HepG2 (cell line): ENCODE measurements around the gene NYNRIN. TPM values are rescaled to one million over a fixed set of nuclear protein-coding genes. Genes with fewer than 3 reads are reported as not detected.

Experiments used
- FOXK2 ChIP-seq: fragments of 450-650 bp; IDR thresholded peaks from 2 replicates; pipeline ENCODE4 v1.6.1; 2016
- IKZF4 ChIP-seq: sonication (generic); formaldehyde crosslinking; IDR thresholded peaks from 2 replicates; pipeline ENCODE4 v1.5.1; 2020; ENCODE audit warnings: borderline replicate concordance, mild to moderate bottlenecking, low read depth, missing genetic modification reagents; ENCODE audit errors: not compliant biosample characterization
- KAT7 ChIP-seq: IDR thresholded peaks from 2 replicates; pipeline ENCODE4 v1.6.1; 2018; ENCODE audit warnings: borderline replicate concordance, missing compliant biosample characterization
- PRMT3 ChIP-seq: sonication (generic); formaldehyde crosslinking; IDR thresholded peaks from 2 replicates; pipeline ENCODE4 v1.8.1; 2022; ENCODE audit warnings: low read depth, mild to moderate bottlenecking, moderate library complexity, missing genetic modification reagents, borderline replicate concordance
- XBP1 ChIP-seq: sonication (generic); formaldehyde crosslinking; IDR thresholded peaks from 2 replicates; pipeline ENCODE4 v1.5.0; 2020; ENCODE audit warnings: missing genetic modification reagents
- ZNF138 ChIP-seq: sonication (generic); formaldehyde crosslinking; IDR thresholded peaks from 2 replicates; pipeline ENCODE4 v1.5.0; 2020; ENCODE audit warnings: mild to moderate bottlenecking, low read depth, missing genetic modification reagents
- ZNF430 ChIP-seq: sonication (generic); formaldehyde crosslinking; IDR thresholded peaks from 2 replicates; pipeline ENCODE4 v1.9.0; 2021; ENCODE audit warnings: mild to moderate bottlenecking, missing genetic modification reagents
- ZNF441 ChIP-seq: sonication (generic); formaldehyde crosslinking; IDR thresholded peaks from 2 replicates; pipeline ENCODE4 v1.7.0; 2021; ENCODE audit warnings: missing genetic modification reagents, borderline replicate concordance
- ZNF549 ChIP-seq: sonication (generic); formaldehyde crosslinking; IDR thresholded peaks from 2 replicates; pipeline ENCODE4 v1.5.0; 2020; ENCODE audit warnings: missing genetic modification reagents
- ZNF850 ChIP-seq: sonication (generic); formaldehyde crosslinking; conservative IDR thresholded peaks from 2 replicates; pipeline ENCODE4 v1.9.0; 2021; ENCODE audit warnings: mild to moderate bottlenecking, missing genetic modification reagents
- polyA plus RNA-seq, 8 experiments: library from polyadenylated mRNA; depleted of rRNA in 3 of 8; stranded (reverse) in 7 of 8; unstranded in 1 of 8; fragments of >200 nt; fragmentation: Illumina TruSeq in 4 of 8; extraction: Trizol in 4 of 8; gene quantifications; 2 replicates each; pipeline versions ENCODE4 v1.2.1 to v1.2.3, GENCODE V29; 2011 to 2016; ENCODE audit warnings: low read depth in 4 of 8, missing spikeins in 1 of 8, mixed read lengths in 1 of 8; ENCODE audit not compliant: insufficient read depth in 1 of 8
- total RNA-seq, 5 experiments: library from RNA; depleted of rRNA; stranded (reverse); fragments of >200 nt; fragmentation: Illumina TruSeq; extraction: Trizol; gene quantifications; 2 replicates each; pipeline ENCODE4 v1.2.3, GENCODE V29; 2016; ENCODE audit warnings: low read depth in 1 of 5
- TF ChIP-seq, protein P1 (sequence below), 2 experiments: sonication (generic) in 1 of 2; formaldehyde crosslinking in 1 of 2; IDR thresholded peaks; 2 replicates each; pipeline versions ENCODE4 v1.6.1 to v1.9.0; 2014 to 2022; ENCODE audit warnings: antibody characterized with exemption in 1 of 2, borderline replicate concordance in 1 of 2, inconsistent platforms in 1 of 2, low read depth in 1 of 2, missing genetic modification reagents in 1 of 2
- TF ChIP-seq, protein P2 (sequence below), 2 experiments: sonication (generic) in 1 of 2; formaldehyde crosslinking in 1 of 2; IDR thresholded peaks; 2 replicates each; pipeline versions ENCODE4 v1.5.1 to v1.6.1; 2011 to 2020; ENCODE audit warnings: borderline replicate concordance in 1 of 2, low read depth in 1 of 2, low read length in 1 of 2, mild to moderate bottlenecking in 1 of 2, missing genetic modification reagents in 1 of 2, moderate library complexity in 1 of 2
- TF ChIP-seq, protein P3 (sequence below), 2 experiments: sonication (generic) in 1 of 2; formaldehyde crosslinking in 1 of 2; IDR thresholded peaks; 2 replicates each; pipeline versions ENCODE4 v1.4.0 to v1.6.1; 2016 to 2020; ENCODE audit warnings: borderline replicate concordance in 1 of 2, low read depth in 1 of 2, mild to moderate bottlenecking in 1 of 2, missing genetic modification reagents in 1 of 2

NYNRIN gene
- total and polyA plus RNA-seq, 2 of the 13 experiments (the other 11 are each of a cell fraction or from before 2014, with no cell fraction given) = 0.63 to 1.1 TPM

GRCh38 chr14:24366721-24367513, 31.9 kb upstream of the NYNRIN start (continued):
- TF ChIP-seq PRMT3 (CRISPR knock-in tag) (no peak), IKZF4 (no peak), ZNF850 (CRISPR knock-in tag) (no peak), ZNF549 (CRISPR knock-in tag) (no peak), FOXK2 (no peak), KAT7 (CRISPR knock-in tag) (no peak), ZNF441 (CRISPR knock-in tag) (peak; percentile 69), XBP1 (CRISPR knock-in tag) (no peak), ZNF430 (no peak; the same call in 1 of the 2 replicates), ZNF138 (CRISPR knock-in tag) (no peak)
- TF ChIP-seq, protein P1, sequence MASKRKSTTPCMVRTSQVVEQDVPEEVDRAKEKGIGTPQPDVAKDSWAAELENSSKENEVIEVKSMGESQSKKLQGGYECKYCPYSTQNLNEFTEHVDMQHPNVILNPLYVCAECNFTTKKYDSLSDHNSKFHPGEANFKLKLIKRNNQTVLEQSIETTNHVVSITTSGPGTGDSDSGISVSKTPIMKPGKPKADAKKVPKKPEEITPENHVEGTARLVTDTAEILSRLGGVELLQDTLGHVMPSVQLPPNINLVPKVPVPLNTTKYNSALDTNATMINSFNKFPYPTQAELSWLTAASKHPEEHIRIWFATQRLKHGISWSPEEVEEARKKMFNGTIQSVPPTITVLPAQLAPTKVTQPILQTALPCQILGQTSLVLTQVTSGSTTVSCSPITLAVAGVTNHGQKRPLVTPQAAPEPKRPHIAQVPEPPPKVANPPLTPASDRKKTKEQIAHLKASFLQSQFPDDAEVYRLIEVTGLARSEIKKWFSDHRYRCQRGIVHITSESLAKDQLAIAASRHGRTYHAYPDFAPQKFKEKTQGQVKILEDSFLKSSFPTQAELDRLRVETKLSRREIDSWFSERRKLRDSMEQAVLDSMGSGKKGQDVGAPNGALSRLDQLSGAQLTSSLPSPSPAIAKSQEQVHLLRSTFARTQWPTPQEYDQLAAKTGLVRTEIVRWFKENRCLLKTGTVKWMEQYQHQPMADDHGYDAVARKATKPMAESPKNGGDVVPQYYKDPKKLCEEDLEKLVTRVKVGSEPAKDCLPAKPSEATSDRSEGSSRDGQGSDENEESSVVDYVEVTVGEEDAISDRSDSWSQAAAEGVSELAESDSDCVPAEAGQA (IDR thresholded peaks at IDR 0.05; ENCODE audit: low read depth) = 0 out of 2 replicates have a peak, but pooled peaks have one; percentile 11
- TF ChIP-seq, protein P1 (CRISPR knock-in tag; IDR thresholded peaks at IDR 0.05; ENCODE audit: borderline replicate concordance) = no peak
- TF ChIP-seq, protein P2, sequence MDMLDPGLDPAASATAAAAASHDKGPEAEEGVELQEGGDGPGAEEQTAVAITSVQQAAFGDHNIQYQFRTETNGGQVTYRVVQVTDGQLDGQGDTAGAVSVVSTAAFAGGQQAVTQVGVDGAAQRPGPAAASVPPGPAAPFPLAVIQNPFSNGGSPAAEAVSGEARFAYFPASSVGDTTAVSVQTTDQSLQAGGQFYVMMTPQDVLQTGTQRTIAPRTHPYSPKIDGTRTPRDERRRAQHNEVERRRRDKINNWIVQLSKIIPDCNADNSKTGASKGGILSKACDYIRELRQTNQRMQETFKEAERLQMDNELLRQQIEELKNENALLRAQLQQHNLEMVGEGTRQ (IDR thresholded peaks at IDR 0.05; ENCODE audit: low read depth, low read length) = no peak
- TF ChIP-seq, protein P2 (CRISPR knock-in tag; IDR thresholded peaks at IDR 0.05; ENCODE audit: borderline replicate concordance) = peak; percentile 61; the same call in 1 of the 2 replicates
- TF ChIP-seq, protein P3, sequence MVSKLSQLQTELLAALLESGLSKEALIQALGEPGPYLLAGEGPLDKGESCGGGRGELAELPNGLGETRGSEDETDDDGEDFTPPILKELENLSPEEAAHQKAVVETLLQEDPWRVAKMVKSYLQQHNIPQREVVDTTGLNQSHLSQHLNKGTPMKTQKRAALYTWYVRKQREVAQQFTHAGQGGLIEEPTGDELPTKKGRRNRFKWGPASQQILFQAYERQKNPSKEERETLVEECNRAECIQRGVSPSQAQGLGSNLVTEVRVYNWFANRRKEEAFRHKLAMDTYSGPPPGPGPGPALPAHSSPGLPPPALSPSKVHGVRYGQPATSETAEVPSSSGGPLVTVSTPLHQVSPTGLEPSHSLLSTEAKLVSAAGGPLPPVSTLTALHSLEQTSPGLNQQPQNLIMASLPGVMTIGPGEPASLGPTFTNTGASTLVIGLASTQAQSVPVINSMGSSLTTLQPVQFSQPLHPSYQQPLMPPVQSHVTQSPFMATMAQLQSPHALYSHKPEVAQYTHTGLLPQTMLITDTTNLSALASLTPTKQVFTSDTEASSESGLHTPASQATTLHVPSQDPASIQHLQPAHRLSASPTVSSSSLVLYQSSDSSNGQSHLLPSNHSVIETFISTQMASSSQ (IDR thresholded peaks at IDR 0.05; ENCODE audit: low read depth) = no peak
- TF ChIP-seq, protein P3 (CRISPR knock-in tag; IDR thresholded peaks at IDR 0.05; ENCODE audit: borderline replicate concordance) = peak; percentile 37; the same call in 1 of the 2 replicates
